ENCODE measurements around the gene GEMIN5. TPM values are rescaled to one million over a fixed set of nuclear protein-coding genes. Genes with fewer than 3 reads are reported as not detected.

GEMIN5 gene
- total RNA-seq, 1 experiment from 2014 or later, result 29.5 TPM

DNA sequence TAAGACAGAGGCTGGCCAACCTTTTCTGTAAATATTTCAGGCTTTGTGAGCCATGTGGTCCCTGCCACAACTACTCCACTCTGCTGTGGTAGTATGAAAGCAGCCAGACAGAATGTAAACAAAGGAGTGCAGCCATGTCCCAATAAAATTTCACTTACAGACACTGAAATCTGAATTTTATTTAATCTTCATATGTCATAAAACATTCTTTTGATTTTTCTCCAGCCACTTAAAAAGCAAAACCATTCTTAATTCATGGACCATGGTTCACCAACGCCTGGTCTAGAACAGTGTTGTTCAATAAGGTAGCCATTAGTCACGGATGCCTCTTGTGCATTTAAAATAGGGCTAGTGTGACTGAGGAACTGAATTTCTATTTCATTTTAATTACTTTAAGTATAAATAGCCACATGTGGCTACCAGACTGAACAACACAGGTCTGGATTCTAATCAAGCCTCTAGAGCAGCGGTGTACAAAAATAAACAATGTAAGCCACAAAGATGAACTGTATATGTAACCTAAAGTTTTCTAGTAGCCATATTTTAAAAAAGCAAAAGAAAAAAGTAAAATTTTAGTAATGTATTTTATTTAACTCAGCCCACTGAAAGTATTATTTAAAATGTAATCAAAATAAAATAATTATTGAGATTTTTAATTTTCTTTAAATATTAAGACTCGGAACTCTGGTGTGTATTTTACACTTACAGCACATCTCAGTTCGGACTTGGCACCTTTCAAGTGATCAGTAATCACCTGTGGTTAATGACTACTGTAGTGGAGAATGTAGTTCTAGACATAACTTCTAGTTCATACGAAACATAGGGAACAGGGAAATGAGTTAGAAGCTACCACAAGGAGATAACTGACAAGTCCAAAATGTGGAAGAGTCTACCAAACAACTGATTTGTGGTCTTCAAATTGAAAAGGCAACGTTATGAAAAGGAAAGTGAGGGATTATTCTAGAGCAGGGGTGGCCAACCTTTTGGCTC is 14.3 kb downstream of the GEMIN5 start:
- in situ Hi-C loops (cut with HindIII; ENCODE audit: low pct_unique_long_range_greater_than_20kb, low sequenced_read_pairs), result no loop called here
- no peak overlapping the region for H3K27ac ChIP-seq (ENCODE audit: low read length)
- intact Hi-C loops (cut with micrococcal nuclease; ENCODE audit: unreplicated experiment), result no loop called here
- POLR2A ChIA-PET, result no interaction called here
- CTCF ChIA-PET, result no interaction called here
- H3K9me3 ChIP-seq (ENCODE audit: control insufficient read depth, insufficient read depth, low read depth, low read length), result no peaks in the 10 kb centered on the region
- TF ChIP-seq SIN3A (IDR thresholded peaks at IDR 0.05; ENCODE audit: borderline replicate concordance, insufficient read depth, low read depth, low read length) (no peak), TCF7L2 (IDR thresholded peaks at IDR 0.05; ENCODE audit: low read depth, low read length) (no peak), POLR2AphosphoS5 (IDR thresholded peaks at IDR 0.05; ENCODE audit: low read depth, low read length) (no peak)
- TF ChIP-seq, protein P1, sequence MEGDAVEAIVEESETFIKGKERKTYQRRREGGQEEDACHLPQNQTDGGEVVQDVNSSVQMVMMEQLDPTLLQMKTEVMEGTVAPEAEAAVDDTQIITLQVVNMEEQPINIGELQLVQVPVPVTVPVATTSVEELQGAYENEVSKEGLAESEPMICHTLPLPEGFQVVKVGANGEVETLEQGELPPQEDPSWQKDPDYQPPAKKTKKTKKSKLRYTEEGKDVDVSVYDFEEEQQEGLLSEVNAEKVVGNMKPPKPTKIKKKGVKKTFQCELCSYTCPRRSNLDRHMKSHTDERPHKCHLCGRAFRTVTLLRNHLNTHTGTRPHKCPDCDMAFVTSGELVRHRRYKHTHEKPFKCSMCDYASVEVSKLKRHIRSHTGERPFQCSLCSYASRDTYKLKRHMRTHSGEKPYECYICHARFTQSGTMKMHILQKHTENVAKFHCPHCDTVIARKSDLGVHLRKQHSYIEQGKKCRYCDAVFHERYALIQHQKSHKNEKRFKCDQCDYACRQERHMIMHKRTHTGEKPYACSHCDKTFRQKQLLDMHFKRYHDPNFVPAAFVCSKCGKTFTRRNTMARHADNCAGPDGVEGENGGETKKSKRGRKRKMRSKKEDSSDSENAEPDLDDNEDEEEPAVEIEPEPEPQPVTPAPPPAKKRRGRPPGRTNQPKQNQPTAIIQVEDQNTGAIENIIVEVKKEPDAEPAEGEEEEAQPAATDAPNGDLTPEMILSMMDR (IDR thresholded peaks at IDR 0.05), result no peak
- TF ChIP-seq, protein P2, sequence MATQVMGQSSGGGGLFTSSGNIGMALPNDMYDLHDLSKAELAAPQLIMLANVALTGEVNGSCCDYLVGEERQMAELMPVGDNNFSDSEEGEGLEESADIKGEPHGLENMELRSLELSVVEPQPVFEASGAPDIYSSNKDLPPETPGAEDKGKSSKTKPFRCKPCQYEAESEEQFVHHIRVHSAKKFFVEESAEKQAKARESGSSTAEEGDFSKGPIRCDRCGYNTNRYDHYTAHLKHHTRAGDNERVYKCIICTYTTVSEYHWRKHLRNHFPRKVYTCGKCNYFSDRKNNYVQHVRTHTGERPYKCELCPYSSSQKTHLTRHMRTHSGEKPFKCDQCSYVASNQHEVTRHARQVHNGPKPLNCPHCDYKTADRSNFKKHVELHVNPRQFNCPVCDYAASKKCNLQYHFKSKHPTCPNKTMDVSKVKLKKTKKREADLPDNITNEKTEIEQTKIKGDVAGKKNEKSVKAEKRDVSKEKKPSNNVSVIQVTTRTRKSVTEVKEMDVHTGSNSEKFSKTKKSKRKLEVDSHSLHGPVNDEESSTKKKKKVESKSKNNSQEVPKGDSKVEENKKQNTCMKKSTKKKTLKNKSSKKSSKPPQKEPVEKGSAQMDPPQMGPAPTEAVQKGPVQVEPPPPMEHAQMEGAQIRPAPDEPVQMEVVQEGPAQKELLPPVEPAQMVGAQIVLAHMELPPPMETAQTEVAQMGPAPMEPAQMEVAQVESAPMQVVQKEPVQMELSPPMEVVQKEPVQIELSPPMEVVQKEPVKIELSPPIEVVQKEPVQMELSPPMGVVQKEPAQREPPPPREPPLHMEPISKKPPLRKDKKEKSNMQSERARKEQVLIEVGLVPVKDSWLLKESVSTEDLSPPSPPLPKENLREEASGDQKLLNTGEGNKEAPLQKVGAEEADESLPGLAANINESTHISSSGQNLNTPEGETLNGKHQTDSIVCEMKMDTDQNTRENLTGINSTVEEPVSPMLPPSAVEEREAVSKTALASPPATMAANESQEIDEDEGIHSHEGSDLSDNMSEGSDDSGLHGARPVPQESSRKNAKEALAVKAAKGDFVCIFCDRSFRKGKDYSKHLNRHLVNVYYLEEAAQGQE (IDR thresholded peaks at IDR 0.05; ENCODE audit: insufficient read depth in 1 of 2, low read depth in 2 of 2, low read length in 1 of 2), result no peak
- ATAC-seq (no peak), DNase-seq (ENCODE audit: low read depth, low spot score) (no peak)
- peaks cover 52% of the 10 kb centered on the region for H3K36me3 ChIP-seq (ENCODE audit: control insufficient read depth, insufficient read depth, low read length)
- H3K4me1 ChIP-seq (ENCODE audit: control insufficient read depth, insufficient read depth, low read length), result no peaks in the 10 kb centered on the region
- no TSS peak for BruUV-seq (replicated peaks)
- no peaks in the 10 kb centered on the region for H3K27me3 ChIP-seq (ENCODE audit: control insufficient read depth, insufficient read depth, low read length)
- H3K4me3 ChIP-seq (ENCODE audit: low read depth in 2 of 2, low read length in 2 of 2), result no peak overlapping the region

DNA sequence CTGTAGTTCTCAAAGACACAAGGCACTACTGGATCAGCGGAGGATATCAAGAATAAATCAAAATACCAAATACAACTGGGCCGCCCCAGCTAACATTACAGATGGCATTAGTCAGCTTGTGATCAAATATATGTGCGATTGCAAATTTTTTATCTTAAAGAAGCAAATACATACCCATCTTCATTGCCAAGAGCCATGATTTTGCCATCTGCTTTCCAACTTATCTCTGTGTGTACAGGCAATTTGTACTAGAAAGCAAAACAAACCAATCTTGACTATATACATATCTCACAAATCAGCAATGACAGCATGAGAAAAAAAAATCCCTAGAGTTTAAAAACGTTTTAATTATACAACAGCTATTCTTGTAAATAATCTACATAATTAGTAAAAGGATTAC is 20.3 kb downstream of the GEMIN5 start:
- no peaks in the 10 kb centered on the region for H3K4me1 ChIP-seq (ENCODE audit: control insufficient read depth, insufficient read depth, low read length)
- H3K9me3 ChIP-seq (ENCODE audit: control insufficient read depth, insufficient read depth, low read depth, low read length), result no peaks in the 10 kb centered on the region
- in situ Hi-C loops (cut with HindIII; ENCODE audit: low pct_unique_long_range_greater_than_20kb, low sequenced_read_pairs), result no loop called here
- TF ChIP-seq, protein P2 (IDR thresholded peaks at IDR 0.05; ENCODE audit: insufficient read depth in 1 of 2, low read depth in 2 of 2, low read length in 1 of 2), result no peak
- no peak for TF ChIP-seq POLR2AphosphoS5 (IDR thresholded peaks at IDR 0.05; ENCODE audit: low read depth, low read length)
- TF ChIP-seq, protein P1 (IDR thresholded peaks at IDR 0.05), result no peak
- no peak for TF ChIP-seq SIN3A (IDR thresholded peaks at IDR 0.05; ENCODE audit: borderline replicate concordance, insufficient read depth, low read depth, low read length)
- no peak for TF ChIP-seq TCF7L2 (IDR thresholded peaks at IDR 0.05; ENCODE audit: low read depth, low read length)
- H3K27me3 ChIP-seq (ENCODE audit: control insufficient read depth, insufficient read depth, low read length), result no peaks in the 10 kb centered on the region
- ChIA-PET CTCF (no interaction called here), POLR2A (no interaction called here)
- H3K27ac ChIP-seq (ENCODE audit: low read length), result no peak overlapping the region
- no peak overlapping the region for H3K4me3 ChIP-seq (ENCODE audit: low read depth in 2 of 2, low read length in 2 of 2)
- H3K36me3 ChIP-seq (ENCODE audit: control insufficient read depth, insufficient read depth, low read length), result peaks cover 44% of the 10 kb centered on the region
- BruUV-seq (replicated peaks), result no TSS peak
- ATAC-seq (no peak), DNase-seq (ENCODE audit: low read depth, low spot score) (no peak)
- intact Hi-C loops (cut with micrococcal nuclease; ENCODE audit: unreplicated experiment), result no loop called here

All from Panc1 (cell line).